ENCODE measurements around the gene MICU1.

The MICU1 gene

GRCh38 chr10:72464438-72464837 is 161.4 kb downstream of the MICU1 start:
- no peak for TF ChIP-seq CTCF (IDR thresholded peaks at IDR 0.05; ENCODE audit: insufficient read depth, low read depth, low read length, missing control alignments)
- DNase-seq (ENCODE audit: low read depth) = no peak
- H3K4me3 ChIP-seq (ENCODE audit: low read depth, low read length) = no peak overlapping the region

GRCh38 chr10:72462261-72462660 is 163.6 kb downstream of the MICU1 start:
- H3K4me3 ChIP-seq (ENCODE audit: low read depth, low read length) = no peak overlapping the region
- no peak for DNase-seq (ENCODE audit: low read depth)
- TF ChIP-seq CTCF (IDR thresholded peaks at IDR 0.05; ENCODE audit: insufficient read depth, low read depth, low read length, missing control alignments) = no peak

- no peak for TF ChIP-seq CTCF (IDR thresholded peaks at IDR 0.05; ENCODE audit: insufficient read depth, low read depth, low read length, missing control alignments)
- no peak for DNase-seq (ENCODE audit: low read depth)
- no peak overlapping the region for H3K4me3 ChIP-seq (ENCODE audit: low read depth, low read length)
These were observed 164.8 kb downstream of the MICU1 start for GRCh38 chr10:72461085-72461484.

- DNase-seq (ENCODE audit: low read depth) = no peak
- no peak for TF ChIP-seq CTCF (IDR thresholded peaks at IDR 0.05; ENCODE audit: insufficient read depth, low read depth, low read length, missing control alignments)
- H3K4me3 ChIP-seq (ENCODE audit: low read depth, low read length) = no peak overlapping the region
These were observed 165.5 kb downstream of the MICU1 start for GRCh38 chr10:72460284-72460876.

GRCh38 chr10:72459301-72459700 is 166.6 kb downstream of the MICU1 start:
- no peak for DNase-seq (ENCODE audit: low read depth)
- TF ChIP-seq CTCF (IDR thresholded peaks at IDR 0.05; ENCODE audit: insufficient read depth, low read depth, low read length, missing control alignments) = no peak
- H3K4me3 ChIP-seq (ENCODE audit: low read depth, low read length) = no peak overlapping the region

- H3K4me3 ChIP-seq (ENCODE audit: low read depth, low read length) = no peak overlapping the region
- no peak for DNase-seq (ENCODE audit: low read depth)
- no peak for TF ChIP-seq CTCF (IDR thresholded peaks at IDR 0.05; ENCODE audit: insufficient read depth, low read depth, low read length, missing control alignments)
These were observed 169.8 kb downstream of the MICU1 start for GRCh38 chr10:72455889-72456595.
